ENCODE data around the gene SNTG2.

SNTG2 gene

DNA sequence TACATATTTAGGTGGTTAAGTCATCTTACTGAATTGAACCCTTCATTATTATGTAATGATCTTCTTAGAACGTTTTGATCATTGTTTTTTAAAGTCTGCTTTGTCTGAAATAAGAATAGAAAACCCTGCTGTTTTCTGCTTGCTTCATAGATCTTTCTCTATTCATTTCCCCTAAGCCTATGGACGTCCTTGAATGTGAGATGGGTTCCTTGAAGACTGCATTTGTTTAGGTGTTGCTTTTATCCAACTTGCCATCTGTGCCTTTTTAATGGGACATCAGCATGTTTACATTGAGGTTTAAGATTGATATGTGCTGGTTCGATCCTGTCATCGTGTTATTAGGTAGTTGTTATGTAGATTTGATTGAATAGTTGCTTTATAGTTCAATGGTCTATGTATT is 95.4 kb downstream of the SNTG2 start:
- no peak for ATAC-seq (ENCODE audit: low read depth)
- no peaks in the 10 kb centered on the region for H3K27me3 ChIP-seq (ENCODE audit: insufficient read depth, poor library complexity, severe bottlenecking)
- H3K4me3 ChIP-seq (ENCODE audit: severe bottlenecking), result no peak overlapping the region
- H3K27ac ChIP-seq (ENCODE audit: poor library complexity, severe bottlenecking), result no peak overlapping the region
- TF ChIP-seq, protein P1, sequence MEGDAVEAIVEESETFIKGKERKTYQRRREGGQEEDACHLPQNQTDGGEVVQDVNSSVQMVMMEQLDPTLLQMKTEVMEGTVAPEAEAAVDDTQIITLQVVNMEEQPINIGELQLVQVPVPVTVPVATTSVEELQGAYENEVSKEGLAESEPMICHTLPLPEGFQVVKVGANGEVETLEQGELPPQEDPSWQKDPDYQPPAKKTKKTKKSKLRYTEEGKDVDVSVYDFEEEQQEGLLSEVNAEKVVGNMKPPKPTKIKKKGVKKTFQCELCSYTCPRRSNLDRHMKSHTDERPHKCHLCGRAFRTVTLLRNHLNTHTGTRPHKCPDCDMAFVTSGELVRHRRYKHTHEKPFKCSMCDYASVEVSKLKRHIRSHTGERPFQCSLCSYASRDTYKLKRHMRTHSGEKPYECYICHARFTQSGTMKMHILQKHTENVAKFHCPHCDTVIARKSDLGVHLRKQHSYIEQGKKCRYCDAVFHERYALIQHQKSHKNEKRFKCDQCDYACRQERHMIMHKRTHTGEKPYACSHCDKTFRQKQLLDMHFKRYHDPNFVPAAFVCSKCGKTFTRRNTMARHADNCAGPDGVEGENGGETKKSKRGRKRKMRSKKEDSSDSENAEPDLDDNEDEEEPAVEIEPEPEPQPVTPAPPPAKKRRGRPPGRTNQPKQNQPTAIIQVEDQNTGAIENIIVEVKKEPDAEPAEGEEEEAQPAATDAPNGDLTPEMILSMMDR (IDR thresholded peaks at IDR 0.05; ENCODE audit: poor library complexity, severe bottlenecking), result no peak
- DNase-seq (ENCODE audit: low spot score), result no peak
- peaks cover 2% of the 10 kb centered on the region for H3K9me3 ChIP-seq (ENCODE audit: severe bottlenecking)
- no peaks in the 10 kb centered on the region for H3K4me1 ChIP-seq (ENCODE audit: insufficient read depth, poor library complexity, severe bottlenecking)
- no peaks in the 10 kb centered on the region for H3K36me3 ChIP-seq (ENCODE audit: low read depth)

GRCh38 chr2:1047485-1047884 is 96.8 kb downstream of the SNTG2 start:
- Histone ChIP-seq H3K36me3 (ENCODE audit: low read depth) (no peaks in the 10 kb centered on the region), H3K27me3 (ENCODE audit: insufficient read depth, poor library complexity, severe bottlenecking) (no peaks in the 10 kb centered on the region), H3K27ac (ENCODE audit: poor library complexity, severe bottlenecking) (no peak overlapping the region), H3K4me1 (ENCODE audit: insufficient read depth, poor library complexity, severe bottlenecking) (no peaks in the 10 kb centered on the region), H3K9me3 (ENCODE audit: severe bottlenecking) (peaks cover 2% of the 10 kb centered on the region), H3K4me3 (ENCODE audit: severe bottlenecking) (no peak overlapping the region)
- ATAC-seq (ENCODE audit: low read depth) (no peak), DNase-seq (ENCODE audit: low spot score) (no peak)
- TF ChIP-seq, protein P1 (IDR thresholded peaks at IDR 0.05; ENCODE audit: poor library complexity, severe bottlenecking), result peak; percentile 41

DNA sequence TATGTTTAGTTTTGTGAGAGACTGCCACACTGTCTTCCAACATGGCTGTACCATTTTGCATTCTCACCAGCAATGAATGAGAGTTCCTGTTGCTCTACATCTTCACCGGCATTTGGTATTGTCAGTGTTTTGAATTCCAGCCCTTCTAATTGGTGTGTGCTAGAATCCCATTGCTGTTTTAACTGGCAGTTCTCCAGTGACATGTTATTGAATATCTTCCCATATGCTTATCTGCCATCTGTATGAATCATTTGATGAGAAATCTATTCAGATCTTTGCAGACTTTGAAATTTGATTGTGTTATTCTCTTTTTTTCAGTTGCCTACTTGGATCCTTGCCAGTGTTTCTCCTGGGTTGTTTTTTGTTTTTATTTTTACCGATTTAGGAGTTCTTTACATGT is 99.0 kb downstream of the SNTG2 start:
- H3K27me3 ChIP-seq (ENCODE audit: insufficient read depth, poor library complexity, severe bottlenecking), result no peaks in the 10 kb centered on the region
- DNase-seq (ENCODE audit: low spot score) (no peak), ATAC-seq (ENCODE audit: low read depth) (no peak)

GRCh38 chr2:1051075-1051474 is 100.4 kb downstream of the SNTG2 start:
- Histone ChIP-seq H3K27ac (ENCODE audit: poor library complexity, severe bottlenecking) (no peak overlapping the region), H3K27me3 (ENCODE audit: insufficient read depth, poor library complexity, severe bottlenecking) (no peaks in the 10 kb centered on the region), H3K4me1 (ENCODE audit: insufficient read depth, poor library complexity, severe bottlenecking) (no peaks in the 10 kb centered on the region), H3K36me3 (ENCODE audit: low read depth) (no peaks in the 10 kb centered on the region), H3K4me3 (ENCODE audit: severe bottlenecking) (no peak overlapping the region), H3K9me3 (ENCODE audit: severe bottlenecking) (peaks cover 2% of the 10 kb centered on the region)
- TF ChIP-seq, protein P1 (IDR thresholded peaks at IDR 0.05; ENCODE audit: poor library complexity, severe bottlenecking), result peak; percentile 20
- DNase-seq (ENCODE audit: low spot score) (no peak), ATAC-seq (ENCODE audit: low read depth) (no peak)

More for the DNA sequence above, 99.0 kb downstream of the SNTG2 start:
- TF ChIP-seq, protein P1 (IDR thresholded peaks at IDR 0.05; ENCODE audit: poor library complexity, severe bottlenecking), result no peak
- Histone ChIP-seq H3K36me3 (ENCODE audit: low read depth) (no peaks in the 10 kb centered on the region), H3K4me1 (ENCODE audit: insufficient read depth, poor library complexity, severe bottlenecking) (no peaks in the 10 kb centered on the region), H3K27ac (ENCODE audit: poor library complexity, severe bottlenecking) (no peak overlapping the region), H3K4me3 (ENCODE audit: severe bottlenecking) (no peak overlapping the region), H3K9me3 (ENCODE audit: severe bottlenecking) (peaks cover 2% of the 10 kb centered on the region)

DNA sequence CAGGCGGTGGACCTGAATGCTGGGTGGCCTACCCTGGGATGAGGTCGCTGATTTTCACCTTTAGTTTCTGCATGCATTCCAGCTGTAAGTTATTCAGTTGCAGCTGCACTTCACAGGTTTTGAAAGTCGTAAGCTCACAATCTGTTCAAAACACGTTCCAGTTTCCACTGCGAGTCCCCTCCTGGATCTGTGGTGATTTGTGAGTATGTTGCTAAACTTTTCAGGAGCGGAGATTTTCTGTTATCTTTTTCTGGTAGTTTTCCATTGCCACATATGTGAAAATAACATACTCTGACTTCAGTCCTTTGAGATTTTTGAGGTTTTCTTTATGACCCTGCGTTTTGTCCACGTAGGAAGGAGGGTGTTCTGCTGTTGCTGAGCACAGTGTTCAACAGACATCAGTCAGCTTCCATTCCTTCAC is 102.1 kb downstream of the SNTG2 start:
- H3K27me3 ChIP-seq (ENCODE audit: insufficient read depth, poor library complexity, severe bottlenecking), result no peaks in the 10 kb centered on the region
- TF ChIP-seq, protein P1 (IDR thresholded peaks at IDR 0.05; ENCODE audit: poor library complexity, severe bottlenecking), result no peak
- no peak overlapping the region for H3K4me3 ChIP-seq (ENCODE audit: severe bottlenecking)
- H3K27ac ChIP-seq (ENCODE audit: poor library complexity, severe bottlenecking), result no peak overlapping the region
- no peaks in the 10 kb centered on the region for H3K4me1 ChIP-seq (ENCODE audit: insufficient read depth, poor library complexity, severe bottlenecking)
- DNase-seq (ENCODE audit: low spot score) (no peak), ATAC-seq (ENCODE audit: low read depth) (no peak)
- peaks cover 2% of the 10 kb centered on the region for H3K9me3 ChIP-seq (ENCODE audit: severe bottlenecking)
- H3K36me3 ChIP-seq (ENCODE audit: low read depth), result no peaks in the 10 kb centered on the region
